Stimulated activated naive CD4-positive, alpha-beta T cell (primary cell): ENCODE data around the gene EDEM2.
"Not testable (repeated sequence)": the region's sequence is repeated elsewhere in the genome, so short reads cannot be mapped to it uniquely, and the experiment has no call there.

Experiments
- DNase-seq, 6 experiments: peaks; one replicate each; lab custom pipeline; 2025; lab: John Stamatoyannopoulos, UW

Gene EDEM2

GRCh38 chr20:35087791-35088190 is 59.3 kb downstream of the EDEM2 start:
- no peak for DNase-seq

- no peak for DNase-seq
Measured at GRCh38 chr20:35087355-35087754, 59.8 kb downstream of the EDEM2 start.

DNA sequence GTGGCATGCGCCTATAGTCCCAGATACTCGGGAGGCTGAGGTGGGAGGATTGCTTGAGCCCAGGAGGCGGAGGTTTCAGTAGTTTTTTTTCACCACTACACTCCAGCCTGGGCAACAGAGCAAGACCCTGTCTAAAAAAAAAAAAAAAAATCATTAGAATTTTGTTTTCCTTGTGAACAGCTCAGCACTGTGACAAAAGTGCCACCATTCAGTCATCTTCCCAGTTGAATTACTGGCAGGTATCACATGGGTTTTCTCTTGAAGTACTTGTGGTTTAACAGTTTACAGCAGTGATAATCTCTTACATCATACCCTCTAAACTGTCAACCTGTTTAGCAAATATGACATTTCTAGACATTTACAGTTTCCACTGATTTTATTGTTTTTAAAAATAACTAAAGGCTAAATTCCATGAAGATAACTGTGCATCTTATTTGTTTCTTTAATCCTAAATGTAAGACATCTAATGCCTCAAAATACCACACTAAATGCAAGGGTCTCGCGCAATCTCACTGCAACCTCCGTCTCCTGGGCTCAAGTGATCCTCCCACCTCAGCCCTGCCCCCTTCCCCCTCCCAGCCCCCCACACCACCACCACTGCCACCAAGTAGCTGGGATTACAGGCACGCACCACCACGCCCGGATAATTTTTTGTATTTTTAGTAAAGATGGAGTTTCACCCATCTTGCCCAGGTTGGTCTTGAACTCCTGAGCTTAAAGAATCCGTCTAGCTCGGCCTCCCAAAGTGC is 61.5 kb downstream of the EDEM2 start:
- peak in 1 of 6 experiments; percentile 3 for DNase-seq

DNA sequence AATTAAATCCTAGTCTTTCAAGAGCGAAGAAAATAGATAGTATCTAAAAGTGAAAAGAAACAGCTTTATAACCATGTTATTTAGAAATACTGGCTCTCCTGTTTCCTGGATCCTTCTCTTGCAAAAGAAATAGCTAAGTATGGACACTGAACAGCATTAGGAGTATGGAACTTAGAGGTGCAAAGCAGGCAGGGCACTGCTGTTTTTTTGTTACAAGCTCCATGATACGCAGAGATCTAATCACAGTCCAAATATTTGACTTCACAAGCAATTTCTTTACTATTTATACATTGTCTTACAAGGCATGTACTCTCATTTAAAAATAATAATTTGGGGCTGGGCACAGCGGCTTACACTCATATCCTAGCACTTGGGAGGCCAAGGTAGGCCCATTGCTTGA is 62.1 kb downstream of the EDEM2 start:
- DNase-seq, result no peak

GRCh38 chr20:35080348-35080642 is 66.8 kb downstream of the EDEM2 start:
- not testable (repeated sequence) for DNase-seq

GRCh38 chr20:35079472-35080347 is 67.4 kb downstream of the EDEM2 start:
- DNase-seq, result no peak

DNA sequence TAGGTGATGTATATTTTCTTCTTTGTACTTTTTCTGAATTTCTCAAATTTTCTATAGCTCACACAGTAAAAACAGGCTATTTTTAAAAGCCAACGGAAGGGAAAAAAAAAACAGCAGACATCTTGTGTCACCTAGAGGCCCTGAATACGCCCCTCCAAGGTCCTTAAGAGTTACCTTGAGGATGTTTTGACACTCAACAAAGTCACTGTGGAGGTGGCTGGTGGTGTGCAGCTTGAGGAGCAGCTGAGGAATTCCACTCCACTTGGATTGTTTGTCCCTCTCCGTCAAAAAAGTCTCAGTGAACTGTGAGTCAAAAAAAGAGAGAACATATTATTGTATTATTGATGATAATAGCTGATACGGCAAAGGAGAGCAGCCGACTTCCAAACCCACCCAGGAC is 69.3 kb downstream of the EDEM2 start:
- no peak for DNase-seq

GRCh38 chr20:35077341-35077740 is 69.8 kb downstream of the EDEM2 start:
- no peak for DNase-seq

GRCh38 chr20:35071436-35072153 is 75.5 kb downstream of the EDEM2 start:
- DNase-seq, result not testable (repeated sequence)

GRCh38 chr20:35066194-35066593 is 80.9 kb downstream of the EDEM2 start:
- DNase-seq, result no peak
